ENCODE data around the gene OR2F1.

OR2F1 gene, protein sequence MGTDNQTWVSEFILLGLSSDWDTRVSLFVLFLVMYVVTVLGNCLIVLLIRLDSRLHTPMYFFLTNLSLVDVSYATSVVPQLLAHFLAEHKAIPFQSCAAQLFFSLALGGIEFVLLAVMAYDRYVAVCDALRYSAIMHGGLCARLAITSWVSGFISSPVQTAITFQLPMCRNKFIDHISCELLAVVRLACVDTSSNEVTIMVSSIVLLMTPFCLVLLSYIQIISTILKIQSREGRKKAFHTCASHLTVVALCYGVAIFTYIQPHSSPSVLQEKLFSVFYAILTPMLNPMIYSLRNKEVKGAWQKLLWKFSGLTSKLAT

DNA sequence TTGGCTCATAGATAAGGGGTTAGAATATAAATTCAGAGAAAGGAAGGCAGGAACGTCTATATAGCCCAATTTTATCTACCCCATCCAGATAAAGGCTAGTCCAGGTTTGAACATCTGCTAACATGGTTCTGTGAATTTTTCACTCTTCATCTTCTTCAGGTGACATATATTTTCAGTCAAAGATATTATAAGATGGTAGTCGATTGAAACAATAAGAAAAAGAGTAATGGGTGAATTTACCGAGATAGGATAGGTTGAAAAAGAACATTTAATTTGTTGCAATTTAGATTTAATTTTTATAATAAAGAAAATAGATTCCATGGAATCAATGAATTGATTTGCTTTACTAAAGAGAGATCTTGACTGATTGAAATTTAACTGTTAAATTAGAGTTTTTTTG, at the start of gene OR2F1:
TSS of gene OR2F1 (plus strand) at position 301 of the 400 bp plus-strand sequence. CDS start 5,127 bp downstream, outside the sequence.
- no peak for DNase-seq

DNA sequence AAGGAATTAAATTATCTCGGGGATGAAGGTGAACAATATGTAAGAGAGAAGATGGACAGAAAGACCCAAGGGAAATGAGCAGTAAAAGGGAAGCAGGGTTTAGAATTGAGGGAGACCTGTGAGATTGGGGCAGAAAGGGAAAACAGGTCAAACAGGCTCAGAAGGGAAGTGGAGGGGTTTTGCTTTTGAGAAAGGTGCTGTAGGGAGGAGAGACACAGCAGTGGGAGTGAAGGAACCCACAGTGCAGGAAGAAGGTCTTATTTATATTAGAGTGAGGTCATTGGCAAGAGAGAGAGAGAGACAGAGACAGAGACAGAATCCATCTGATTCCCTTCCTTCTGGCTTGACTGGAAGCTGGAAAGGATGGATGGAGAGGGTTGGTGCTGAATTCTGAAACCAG, 49.1 kb upstream of the OR2F1 start:
- no peak for DNase-seq

DNA sequence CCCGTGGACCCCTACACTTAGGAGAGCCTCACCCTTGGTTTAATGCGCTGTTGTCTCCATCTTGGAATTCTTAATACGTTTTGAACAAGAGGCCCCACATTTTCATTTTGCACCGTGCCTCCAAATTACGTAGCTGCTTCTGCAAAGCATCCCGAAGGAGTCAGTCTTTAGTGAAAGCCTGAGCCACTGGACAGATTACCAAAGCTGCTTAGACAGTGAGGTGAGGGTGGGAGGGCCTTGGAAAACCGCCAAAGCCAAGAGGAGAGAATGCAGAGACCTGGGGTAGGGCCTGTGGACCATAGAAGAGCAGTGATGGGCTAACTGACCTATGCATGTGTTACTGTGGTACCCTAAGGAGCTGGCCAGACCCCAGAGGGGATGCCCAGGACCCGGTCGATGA, 48.5 kb upstream of the OR2F1 start:
- DNase-seq, result no peak

DNA sequence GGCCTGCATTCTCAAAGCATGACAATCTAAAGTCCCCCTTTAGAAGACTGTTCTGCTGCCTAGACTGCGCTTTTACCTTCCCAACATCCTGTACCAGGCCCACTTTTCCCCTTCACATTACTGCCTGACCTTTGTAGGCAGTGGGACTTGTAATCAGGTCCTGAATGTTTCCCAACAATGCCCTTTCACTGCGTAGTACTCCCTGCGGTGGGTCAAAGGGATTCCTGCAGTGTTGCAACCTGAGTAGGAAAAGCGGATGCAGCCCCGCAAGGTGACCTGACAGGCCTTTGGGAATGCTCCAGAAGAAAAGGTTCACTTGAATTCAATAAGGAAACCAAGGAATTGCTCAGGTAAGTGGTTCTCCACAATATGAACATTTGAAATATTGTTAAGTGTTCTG, 47.7 kb upstream of the OR2F1 start:
- DNase-seq, result no peak

DNA sequence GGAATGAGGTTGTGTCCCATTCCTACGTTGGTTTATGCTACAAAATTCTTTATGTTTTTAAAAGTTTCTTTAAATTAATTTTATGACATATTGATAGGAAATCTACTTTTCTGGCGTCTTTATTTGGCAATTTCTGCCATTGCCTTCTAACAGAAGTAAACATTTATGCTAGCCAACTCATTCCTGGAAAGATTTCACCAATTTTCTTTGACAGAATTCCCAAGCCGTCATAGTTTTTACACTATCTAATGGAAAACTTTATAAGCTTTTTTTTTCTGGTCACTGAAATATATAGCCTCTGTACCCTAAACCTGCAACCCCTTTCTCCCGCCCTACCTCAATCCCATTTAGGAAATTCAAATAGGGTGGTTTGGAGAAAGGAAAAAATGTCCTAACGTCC, 46.5 kb upstream of the OR2F1 start:
- no peak for DNase-seq

DNA sequence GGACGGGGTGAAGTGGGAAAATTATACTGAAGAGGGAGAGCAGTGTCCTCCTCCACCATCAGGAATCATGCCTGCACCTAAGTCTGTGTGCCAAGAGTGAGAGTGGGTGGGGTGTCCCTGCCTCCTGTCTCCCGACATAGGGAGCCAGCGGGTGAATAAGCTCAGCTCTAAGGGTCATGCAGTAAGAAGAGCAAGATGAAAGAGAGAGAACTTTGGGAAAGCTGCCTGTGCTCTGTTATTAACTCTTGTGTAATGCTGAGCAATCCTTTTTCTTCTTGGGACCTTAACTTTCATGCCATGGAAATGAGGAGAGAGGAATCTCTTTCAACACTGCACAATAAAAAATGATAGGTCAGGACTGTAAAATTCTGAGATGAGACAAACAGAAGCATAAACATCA, 44.8 kb upstream of the OR2F1 start:
- DNase-seq, result no peak

DNA sequence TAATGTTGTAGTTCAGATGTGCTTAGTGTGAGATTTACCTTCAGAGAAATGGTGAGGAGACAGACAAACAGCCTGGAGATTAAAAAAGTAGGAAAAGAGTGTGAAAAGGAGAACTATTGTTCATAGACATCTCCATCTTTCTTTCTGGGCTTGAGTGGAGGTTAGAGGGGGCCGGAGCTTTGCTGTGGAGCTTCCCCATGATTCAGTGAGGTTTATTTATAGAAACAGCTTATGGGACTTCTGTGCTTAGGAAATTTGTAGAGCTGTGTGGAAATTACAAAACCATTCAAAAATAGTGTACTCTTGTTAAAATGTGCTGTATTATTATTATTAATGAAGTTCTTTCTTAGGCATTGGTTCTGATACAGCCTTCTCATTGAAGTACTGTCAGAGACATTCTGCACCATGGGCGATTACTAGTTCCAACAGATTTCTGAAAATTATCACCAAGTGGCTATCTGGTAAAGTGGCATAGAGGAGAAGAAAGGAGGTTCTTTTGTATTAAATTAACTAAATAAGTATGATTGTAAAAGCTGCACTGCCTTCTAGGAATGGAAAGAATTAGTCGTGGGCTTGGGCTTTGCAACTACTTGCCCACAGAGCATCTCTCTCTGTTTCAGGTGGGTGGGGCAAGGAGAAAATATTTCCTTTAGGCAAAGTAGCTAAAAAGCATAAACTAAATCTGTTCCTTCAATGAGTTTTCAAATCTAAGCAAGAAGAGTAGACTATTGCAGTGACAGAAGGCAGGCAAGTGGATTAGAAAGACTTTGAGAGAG, 44.0 kb upstream of the OR2F1 start:
- no peak for DNase-seq

DNA sequence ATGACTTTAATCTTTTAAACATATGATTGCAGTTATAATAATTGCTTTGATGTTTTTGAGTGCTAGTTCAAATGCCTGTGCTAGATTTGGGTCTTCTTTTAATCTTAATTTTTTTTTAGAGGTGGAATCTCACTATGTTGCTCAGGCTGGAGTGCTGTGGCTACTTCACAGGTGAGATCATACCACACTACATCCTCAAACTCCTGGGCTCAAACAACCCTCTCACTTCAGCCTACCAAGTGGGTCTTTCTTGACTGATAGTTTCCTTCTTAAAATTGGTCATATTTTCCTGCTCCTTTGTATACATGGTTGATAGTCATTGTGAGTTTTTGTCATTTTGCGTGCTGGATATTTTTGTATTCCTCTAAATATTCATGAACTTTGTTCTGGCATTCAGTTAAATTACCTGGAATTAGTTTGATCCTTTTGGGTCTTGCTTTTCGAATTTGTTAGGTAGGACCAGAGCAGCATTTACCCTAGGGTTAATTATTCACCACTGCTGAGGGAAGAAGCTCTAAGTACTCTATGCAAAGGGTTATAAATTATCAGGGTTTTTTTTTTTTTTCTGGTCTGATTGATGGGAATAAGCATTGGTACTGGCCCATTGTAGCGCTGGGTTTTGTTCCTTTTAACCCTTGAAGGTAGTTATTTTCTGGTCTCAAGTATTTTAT, 40.6 kb upstream of the OR2F1 start:
- no peak for DNase-seq

DNA sequence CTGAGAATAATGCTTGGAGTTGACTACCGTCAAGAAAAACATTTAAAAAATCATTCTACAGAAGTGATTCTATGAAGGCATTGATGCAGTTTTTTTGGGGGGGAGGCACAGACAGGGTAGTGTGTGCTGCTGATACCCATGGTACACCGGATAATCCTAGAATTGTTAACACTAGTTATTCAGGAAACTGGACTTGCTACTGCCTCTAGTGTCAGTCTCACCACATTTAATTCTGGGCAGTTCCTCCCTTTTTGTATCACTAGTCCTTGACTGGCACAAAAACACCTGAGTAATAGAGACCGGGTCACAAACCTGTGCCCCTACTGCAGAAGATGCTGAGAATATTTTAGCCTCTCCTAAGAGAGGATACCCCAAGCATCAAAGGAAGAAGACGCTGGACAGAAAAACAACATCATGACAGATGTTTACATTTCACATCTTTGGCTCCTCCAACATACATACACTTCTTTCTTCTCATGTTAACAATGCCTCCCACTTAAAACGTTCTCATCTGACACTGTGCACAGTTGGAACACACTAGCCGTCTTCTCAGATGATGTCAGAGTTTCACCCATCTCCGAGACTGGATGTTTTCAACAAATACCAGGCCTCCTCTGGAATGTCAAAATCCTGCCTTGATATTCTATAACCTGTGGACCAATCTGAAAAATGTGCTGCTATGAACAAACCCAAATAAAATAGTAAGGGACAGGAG, 39.5 kb upstream of the OR2F1 start:
- DNase-seq, result no peak

DNA sequence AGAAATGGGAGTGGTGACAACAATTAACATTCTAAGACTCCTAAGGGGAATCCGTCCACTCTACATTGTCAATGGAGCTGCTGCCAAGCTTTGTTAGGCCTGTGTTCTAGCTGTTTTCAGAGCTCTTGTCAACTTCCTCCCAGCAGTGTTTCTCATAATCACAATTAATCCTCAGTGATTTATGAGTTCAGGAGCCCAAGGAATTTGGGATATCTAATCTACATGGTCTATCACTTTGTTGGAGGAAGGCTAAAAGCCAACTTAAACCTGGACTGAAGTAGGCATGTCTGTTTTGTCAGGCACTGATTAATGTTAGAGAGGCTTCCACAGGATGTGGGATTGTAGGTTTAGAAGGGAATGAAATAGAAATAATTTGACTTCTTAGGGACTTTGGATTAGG, 29.8 kb upstream of the OR2F1 start:
- DNase-seq, result no peak

DNA sequence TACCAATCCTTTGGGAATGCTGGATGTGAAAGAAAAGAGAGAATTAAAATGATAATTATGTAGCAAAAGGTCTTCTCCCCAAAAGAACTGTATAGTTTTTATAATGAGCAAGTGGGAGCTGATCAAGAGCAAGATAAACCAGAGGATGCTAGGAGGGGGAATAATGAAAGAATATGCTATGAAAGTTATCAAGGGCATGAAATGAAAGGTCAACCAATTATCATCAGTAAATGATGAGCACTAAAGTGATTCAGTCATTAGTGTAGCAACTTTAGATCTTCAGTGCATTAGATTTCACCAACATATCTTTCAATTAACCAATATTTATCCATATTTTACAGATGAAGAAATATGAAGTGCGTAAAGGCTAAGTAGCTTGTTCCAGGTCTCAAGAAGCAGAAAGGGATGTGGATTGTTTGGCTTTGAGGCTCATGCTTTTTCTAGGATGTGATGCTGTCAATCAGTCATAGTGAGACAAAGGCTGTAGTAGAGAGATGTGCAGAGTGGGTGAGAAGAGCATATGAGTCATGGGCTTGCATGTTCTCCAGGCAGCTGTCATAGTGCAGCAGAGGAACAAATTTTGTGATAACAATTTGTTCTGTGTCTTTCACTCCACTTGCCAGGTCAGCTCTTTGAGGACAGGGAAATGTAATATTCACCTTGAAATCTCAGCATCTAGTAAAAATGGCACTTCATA, 25.3 kb upstream of the OR2F1 start:
- DNase-seq, result no peak

DNA sequence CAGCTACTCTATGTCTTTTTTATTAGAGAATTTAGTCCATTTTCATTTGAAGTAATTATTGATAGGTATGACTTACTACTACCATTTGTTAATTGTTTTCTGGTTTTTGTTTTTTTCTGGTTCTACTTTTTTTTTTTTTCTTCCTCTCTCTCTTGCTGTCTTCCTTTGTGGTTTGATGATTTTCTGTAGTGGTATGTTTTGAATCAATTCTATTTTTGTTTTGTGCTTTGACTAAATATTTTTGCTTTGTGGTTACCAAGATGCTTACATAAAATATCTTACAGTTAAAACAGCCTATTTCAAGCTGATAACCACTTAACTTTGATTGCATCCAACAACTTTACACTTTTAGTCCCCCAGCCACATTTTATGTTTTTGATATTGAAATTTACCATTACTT, 22.9 kb upstream of the OR2F1 start:
- DNase-seq, result no peak

DNA sequence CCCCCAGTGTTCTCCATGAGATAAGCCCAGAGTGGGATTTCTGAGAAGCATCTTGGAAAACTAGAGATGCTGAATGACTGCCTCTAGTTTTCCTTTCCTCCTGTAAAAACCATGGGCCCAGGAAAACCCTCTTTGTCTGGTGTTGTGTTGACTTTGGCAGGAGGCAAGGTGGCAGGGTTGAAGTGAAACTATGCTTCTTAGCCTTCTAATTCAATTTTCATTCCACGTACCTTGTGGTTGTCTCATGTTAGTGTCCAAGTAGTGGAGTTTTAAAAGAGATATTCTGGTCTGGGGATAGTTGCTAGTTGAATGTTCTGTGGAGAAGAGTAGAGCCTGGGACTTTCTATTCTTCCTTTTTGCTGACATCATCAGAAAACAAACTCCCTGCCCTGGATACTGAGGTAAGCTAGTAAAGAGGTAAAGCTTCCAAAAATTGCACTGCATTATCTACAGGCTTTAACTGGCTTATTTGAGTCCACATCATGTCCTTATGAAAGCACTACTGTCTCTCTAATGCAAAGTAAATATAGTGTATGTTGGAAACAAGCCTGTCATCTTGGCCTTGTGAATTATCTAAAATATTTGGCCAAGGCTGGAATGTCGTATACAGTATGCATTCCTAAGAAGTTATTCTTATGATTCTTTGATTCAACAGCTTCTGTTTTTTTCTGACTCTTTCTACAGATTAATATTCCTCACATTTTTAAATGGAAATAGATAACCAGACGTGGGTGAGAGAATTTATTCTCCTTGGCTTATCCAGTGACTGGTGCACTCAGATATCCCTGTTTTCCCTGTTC, 19.9 kb upstream of the OR2F1 start, which contains the start of gene OR2F2:
TSS of gene OR2F2 (plus strand) at position 708 of the 800 bp plus-strand sequence. CDS start at position 708, 0 bp downstream.
- DNase-seq, result no peak

DNA sequence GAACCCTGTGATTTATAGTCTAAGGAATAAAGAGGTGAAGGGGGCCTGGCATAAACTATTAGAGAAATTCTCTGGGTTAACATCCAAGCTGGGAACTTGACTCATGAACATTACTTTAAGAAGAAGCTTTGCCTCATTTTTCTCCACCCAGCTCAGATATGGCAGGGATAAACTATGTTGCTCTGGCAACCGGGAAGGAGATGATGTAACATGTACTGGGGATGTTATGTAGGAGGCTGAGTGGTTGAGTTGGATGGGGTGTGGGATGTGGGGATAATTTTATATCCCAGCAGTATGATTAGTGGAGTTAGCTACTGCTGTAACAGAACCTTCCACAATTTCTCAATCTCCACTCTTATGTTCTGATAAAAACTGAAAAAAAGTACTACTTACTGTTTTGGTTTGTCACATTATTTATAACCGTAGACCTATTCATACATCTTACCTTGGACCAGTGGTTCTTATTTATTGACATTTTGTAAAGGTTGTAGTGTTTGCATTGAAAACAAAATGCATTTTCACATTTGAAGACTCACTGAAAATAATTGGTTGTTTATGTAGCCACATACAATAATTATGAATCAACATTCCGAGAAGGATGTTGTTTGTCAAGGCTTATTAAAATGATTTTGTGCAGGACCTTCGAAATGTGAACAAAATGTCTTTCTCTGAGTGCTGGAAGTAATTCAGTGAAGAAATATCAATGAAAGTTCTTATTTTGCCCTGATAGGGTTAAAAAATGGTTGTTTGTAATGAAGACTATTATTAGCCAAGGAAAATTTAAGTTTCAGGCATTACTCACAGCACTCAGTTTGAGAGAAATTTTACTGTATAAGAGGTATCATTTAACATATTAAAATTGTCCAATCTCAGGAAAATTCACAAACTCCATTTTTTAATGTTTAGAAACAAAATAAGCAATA, 18.3 kb upstream of the OR2F1 start:
- no peak for DNase-seq

DNA sequence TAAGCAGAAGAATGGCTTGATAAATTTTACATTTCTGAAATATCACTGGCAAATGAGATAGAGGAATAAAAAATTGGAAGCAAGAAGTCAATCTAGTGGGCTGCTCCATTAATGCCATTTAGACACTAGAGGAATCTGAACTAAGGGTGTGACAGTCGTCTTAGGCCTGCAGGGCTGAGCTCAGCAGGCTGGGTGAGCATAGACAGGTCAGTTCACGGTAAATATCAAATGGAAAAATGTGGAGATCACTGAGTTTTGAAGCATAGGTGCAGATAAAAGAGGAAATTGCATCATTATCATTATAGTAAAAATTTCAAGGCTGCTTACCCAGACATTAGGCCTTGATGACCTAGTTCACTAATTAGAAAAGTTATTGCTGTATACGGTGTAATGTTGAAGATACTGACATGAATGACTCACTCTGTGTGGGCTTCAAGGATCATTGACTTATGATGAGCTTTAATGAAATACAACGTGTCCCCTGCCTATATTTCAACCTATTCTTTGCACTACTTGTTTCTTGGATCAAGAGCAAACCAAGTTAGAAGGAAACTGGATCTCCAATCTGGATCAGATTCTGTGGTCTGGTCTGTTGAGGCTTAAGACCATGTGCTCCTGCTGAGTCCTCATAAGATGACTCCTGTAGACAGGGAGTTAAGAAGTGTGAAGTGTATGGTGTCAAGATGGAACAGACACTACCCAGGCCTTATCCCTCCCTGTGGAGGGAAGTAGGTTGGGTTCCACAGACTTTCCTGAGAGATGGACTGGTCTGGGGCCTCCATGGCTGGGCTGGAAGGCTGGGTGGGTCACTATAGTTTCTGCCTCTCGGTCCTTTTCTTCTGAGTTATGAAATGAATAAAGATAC, 16.0 kb upstream of the OR2F1 start:
- DNase-seq, result no peak

DNA sequence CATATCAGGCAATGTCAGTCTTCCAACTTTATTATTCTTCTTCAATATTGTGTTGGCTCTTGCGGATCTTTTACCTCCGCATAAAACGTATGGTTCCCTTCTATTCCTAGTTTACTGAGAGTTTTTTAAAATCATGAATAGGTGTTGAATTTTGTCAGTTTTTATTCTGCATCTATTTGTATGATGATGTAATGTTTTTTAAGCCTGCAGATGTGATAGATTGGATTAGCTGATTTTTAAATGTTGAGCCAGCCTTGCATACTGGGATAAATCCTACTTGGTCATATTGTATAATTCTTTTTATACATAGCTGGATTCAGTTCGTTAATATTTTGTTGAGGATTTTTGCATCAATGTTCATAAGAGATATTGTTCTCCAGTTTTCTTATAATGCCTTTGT, 9.2 kb upstream of the OR2F1 start:
- DNase-seq, result no peak

DNA sequence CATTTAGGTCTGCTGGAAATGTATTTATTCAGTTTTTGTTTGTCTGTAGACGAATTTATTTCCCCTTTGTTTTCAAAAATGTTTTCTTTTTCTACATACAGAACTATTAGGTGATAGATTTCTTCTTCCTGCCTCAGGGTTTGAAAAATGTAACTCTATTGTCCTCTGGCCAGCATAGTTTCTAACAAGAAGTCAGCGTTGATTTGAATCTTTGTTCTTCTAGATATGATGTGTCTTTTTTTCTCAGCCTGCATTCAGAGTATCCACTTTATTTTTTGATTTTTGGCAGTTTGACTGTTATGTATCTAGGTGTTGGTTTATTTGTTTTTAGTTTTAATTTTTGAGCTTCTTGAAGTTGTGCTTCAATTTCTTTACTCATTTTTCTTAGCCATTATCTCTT, 7.5 kb upstream of the OR2F1 start:
- DNase-seq, result no peak

DNA sequence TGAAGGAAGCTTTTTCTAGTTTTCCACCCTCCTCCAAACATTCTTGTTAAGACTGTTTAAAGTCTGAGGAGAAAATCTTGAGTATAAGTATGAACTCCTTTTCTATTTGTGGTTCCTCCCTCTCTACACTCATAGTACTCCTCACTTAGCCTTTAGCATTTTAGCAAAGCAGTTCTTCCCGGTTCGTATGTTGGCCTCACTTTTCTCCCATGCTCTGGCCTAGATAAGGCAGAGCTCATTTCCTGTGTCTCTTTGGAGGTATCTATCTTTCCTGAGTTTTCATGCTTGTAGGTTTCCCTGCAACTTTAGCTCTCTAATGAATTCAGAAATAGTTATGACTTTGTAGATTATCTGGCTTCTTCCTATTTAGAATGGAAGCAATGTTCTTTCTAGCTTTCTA, 5.9 kb upstream of the OR2F1 start:
- no peak for DNase-seq

DNA sequence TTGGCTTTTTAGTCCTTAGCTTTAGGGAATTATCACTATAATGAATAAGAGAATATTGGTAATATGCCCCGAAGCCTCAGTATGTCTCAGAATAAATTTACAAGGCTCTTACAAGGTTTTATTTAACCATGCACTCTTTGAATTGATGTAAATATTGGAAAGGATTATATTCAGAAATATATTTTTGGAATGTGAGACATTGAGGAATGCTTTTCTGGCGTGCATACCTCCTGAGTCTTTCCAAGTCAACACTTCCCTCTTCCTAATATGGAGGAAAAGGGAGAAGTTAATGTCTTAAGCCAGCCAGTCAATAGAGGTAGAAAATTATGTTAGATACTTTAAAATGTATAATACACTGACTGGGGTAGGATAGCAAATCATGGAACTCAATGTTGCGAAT, 1.2 kb upstream of the OR2F1 start:
- DNase-seq, result no peak

DNA sequence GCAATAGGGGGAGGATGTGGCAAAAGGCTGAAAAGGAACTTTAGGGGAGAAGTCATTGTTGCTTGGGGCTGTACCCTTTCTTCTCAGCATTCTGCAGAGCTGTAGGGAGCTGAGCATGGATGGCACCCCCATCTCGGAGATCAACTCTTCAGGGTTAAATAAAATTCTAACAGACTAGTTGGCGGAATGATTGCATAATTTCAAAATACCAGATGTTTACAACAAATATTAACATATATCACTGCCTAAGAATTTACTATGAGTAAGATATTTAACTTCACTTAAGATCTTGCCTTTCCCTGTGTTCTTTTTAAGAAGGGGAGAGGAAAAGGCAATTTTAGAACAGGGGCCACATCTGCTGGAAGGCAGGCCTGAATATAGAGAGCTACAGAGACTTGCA, 509 bp upstream of the OR2F1 start:
- DNase-seq, result no peak

All from 8988T (cell line).